Urothelium cell line (cell line): ENCODE data around the gene SIRT3.
"Not testable (repeated sequence)": the region's sequence is repeated elsewhere in the genome, so short reads cannot be mapped to it uniquely, and the experiment has no call there.

Experiments used
- DNase-seq: peaks from one replicate; pipeline ENCODE4 v3.0.0; 2011; ENCODE audit warnings: low spot score, mixed read lengths
- FAIRE-seq: peaks from 2 replicates; lab custom pipeline; 2011; peaks lifted over from hg19 to GRCh38; lab: Jason Lieb, UNC

The SIRT3 gene

GRCh38 chr11:189843-190311 lies 46.3 kb downstream of the SIRT3 start:
- DNase-seq, FAIRE-seq: not testable (repeated sequence)

GRCh38 chr11:189200-189783 lies 46.9 kb downstream of the SIRT3 start:
- not testable (repeated sequence) for DNase-seq, FAIRE-seq

GRCh38 chr11:180242-180641 lies 55.9 kb downstream of the SIRT3 start:
- not testable (repeated sequence) for FAIRE-seq

More at GRCh38 chr11:180242-180641, 55.9 kb downstream of the SIRT3 start:
- DNase-seq = not testable (repeated sequence)
